Pancreas (tissue), 10 donors: Measurements from ENCODE around the gene NFKBIB. TPM values are rescaled to one million over a fixed set of nuclear protein-coding genes. Genes with fewer than 3 reads are reported as not detected.

Experiments used
- ATAC-seq, 4 donors: fragments of 200-7000 bp; cut with Tn5 transposase; one replicate each; pipeline versions ENCODE4 v1.8.0 to v1.9.1; 2020; ENCODE audit warnings: mild to moderate bottlenecking in 4 of 4, moderate library complexity in 4 of 4
- DNase-seq, 6 donors: peaks; one replicate each; pipeline ENCODE4 v3.0.0-alpha.2; 2020
- FAIRE-seq: peaks from 2 replicates; lab custom pipeline; 2012; peaks lifted over from hg19 to GRCh38; lab: Jason Lieb, UNC
- H3K27ac ChIP-seq, 4 donors: fragments of 200-600 bp; sonication (generic); 1 replicate in 3 of 4; 2 replicates in 1 of 4; pipeline versions ENCODE4 v1.5.0 to v1.8.0; 2020
- H3K27me3 ChIP-seq, 4 donors: fragments of 200-600 bp; one replicate each; pipeline ENCODE4 v1.8.0; 2021
- H3K36me3 ChIP-seq, 3 donors: fragments of 200-600 bp; sonication (generic) in 1 of 3; one replicate each; pipeline versions ENCODE4 v1.5.0 to v1.8.0; 2020 to 2021
- H3K4me1 ChIP-seq, 3 donors: fragments of 200-600 bp; one replicate each; pipeline ENCODE4 v1.8.0; 2021
- H3K4me3 ChIP-seq, 4 donors: fragments of 200-600 bp; sonication (generic) in 2 of 4; one replicate each; pipeline versions ENCODE4 v1.5.0 to v1.8.0; 2020 to 2021
- H3K9me3 ChIP-seq, 4 donors: fragments of 200-600 bp; one replicate each; pipeline ENCODE4 v1.8.0; 2021
- WGBS, 2 donors: extraction: QIAGEN DNeasy Blood & Tissue Kit; methylation state at CpG; one replicate each; pipeline ENCODE4 v1.1.7; 2013; 5-methylcytosine and 5-hydroxymethylcytosine counted together
- intact Hi-C, 3 donors: fragments of 100-400 bp; cut with DNase I; formaldehyde crosslinking; loops; one replicate each; pipeline versions ENCODE4 v1.11.1 to v1.14.2; 2022
- polyA plus RNA-seq, 2 donors: library from polyadenylated mRNA; stranded (reverse); fragments of 200-250 nt; gene quantifications; one replicate each; pipeline ENCODE4 v1.2.3, GENCODE V29; 2013
- total RNA-seq, 6 donors: library from RNA; stranded (reverse); fragmentation: NEBNext Ultra II Directional in 4 of 6; extraction: Animal tissue kit (Norgen Biotek cat#: 25700) in 4 of 6; gene quantifications; one replicate each; pipeline versions ENCODE4 v1.2.1 to v1.2.4, GENCODE V29; 2021 to 2023
- TF ChIP-seq, protein P1 (sequence below), 4 donors: fragments of 200-600 bp; sonication (generic) in 3 of 4; IDR thresholded peaks; one replicate each; pipeline versions ENCODE4 v1.5.0 to v1.8.0; 2021; ENCODE audit warnings: antibody characterized with exemption in 4 of 4
- donor health status: healthy with polysubstance abuse.
- donor health status: DM: no; HTN: no; CAD: no; lungs with moderate emphysema.
- donor health status: DM: no; HTN: no; CAD: no.
- donor health status: control.
- donor health status: control.
- donor health status: Bipolar disorder and iron deficiency.
- donor health status: DM: yes; HTN: yes; CAD: no.
- donor health status: DM: no; HTN: no; CAD: no.
- donor health status: DM: no; HTN: no; CAD: no.
- donor health status: DM: yes; HTN: yes; CAD: no.

NFKBIB gene
- total and polyA plus RNA-seq, 8 donors, result 6.8 to 26.8 (median 10.8) TPM

DNA sequence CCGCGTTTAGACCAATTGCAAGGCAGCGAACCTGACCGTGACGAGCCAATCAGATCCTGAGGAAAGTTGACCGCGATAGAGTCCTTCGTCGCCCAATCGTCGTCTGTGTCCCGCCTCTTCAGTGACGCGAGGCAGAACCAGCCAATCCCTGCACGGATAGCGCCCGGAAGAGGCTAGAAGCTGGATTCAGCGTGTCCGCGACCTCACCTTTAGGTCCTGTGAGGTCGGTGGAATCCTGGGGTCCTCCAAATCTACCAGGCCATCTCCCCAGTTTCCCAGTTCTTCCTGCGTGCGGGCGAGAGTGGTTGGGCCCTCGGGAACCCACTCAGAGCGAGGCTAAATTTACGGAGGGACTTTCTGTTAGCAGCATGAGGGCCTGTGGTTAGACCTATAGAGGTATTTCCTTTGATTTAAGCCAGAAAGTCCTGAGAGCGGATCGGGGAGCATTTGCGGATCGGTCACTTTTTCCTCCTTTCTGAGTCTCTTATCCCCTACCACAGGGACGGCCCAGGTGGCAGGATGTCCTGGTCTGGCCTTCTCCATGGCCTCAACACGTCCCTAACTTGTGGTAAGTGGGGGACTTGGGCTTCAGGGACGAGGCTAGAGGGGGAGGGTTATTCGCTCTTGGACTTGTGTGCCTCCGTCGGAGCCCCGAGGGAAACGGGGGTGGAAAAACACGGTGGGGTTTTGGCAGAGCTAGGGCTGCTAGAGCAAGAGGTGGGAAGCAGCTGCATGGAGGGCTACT, 31.2 kb downstream of the NFKBIB start, which contains the start of gene MRPS12:
Gene MRPS12 (plus strand): TSS at position 169 of the 745 bp plus-strand sequence. CDS start 351 bp downstream, at position 520.
- DNase-seq (peak; percentile 94 to 99 (median 98)), ATAC-seq (peak; percentile 95 to 99 (median 96)), FAIRE-seq (peak; percentile 89)
- Histone ChIP-seq H3K4me3 (peak within 1 kb of the TSS; percentile 46 to 66 (median 55)), H3K4me1 (peaks cover 4 to 13% (median 7%) of the 10 kb centered on the region in 3 donors), H3K27ac (peak within 1 kb of the TSS; percentile 49 to 93 (median 87)), H3K9me3 (no peaks in the 10 kb centered on the region), H3K36me3 (peaks cover 0 to 5% (median 0%) of the 10 kb centered on the region in 3 donors), H3K27me3 (no peaks in the 10 kb centered on the region)
- TF ChIP-seq, protein P1, sequence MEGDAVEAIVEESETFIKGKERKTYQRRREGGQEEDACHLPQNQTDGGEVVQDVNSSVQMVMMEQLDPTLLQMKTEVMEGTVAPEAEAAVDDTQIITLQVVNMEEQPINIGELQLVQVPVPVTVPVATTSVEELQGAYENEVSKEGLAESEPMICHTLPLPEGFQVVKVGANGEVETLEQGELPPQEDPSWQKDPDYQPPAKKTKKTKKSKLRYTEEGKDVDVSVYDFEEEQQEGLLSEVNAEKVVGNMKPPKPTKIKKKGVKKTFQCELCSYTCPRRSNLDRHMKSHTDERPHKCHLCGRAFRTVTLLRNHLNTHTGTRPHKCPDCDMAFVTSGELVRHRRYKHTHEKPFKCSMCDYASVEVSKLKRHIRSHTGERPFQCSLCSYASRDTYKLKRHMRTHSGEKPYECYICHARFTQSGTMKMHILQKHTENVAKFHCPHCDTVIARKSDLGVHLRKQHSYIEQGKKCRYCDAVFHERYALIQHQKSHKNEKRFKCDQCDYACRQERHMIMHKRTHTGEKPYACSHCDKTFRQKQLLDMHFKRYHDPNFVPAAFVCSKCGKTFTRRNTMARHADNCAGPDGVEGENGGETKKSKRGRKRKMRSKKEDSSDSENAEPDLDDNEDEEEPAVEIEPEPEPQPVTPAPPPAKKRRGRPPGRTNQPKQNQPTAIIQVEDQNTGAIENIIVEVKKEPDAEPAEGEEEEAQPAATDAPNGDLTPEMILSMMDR (IDR thresholded peaks at IDR 0.05), result no peak
- intact Hi-C loops, result no loop called here
- 0% methylated on average over 40 of the region's 40 CpGs for WGBS, 2 donors

DNA sequence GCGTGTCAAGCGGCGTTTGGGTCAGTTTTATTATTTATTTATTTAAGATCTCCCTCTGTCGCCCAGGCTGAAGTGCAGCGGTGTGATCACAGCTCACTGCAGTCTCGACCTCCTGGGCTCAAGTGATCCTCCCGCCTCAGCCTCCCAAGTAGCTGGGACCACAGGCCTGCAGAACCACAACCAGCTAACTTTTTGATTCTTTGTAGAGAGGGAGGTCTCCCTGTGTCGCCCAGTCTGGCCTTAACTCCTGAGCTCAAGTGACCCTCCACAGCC, 31.7 kb downstream of the NFKBIB start:
- H3K4me1 ChIP-seq, result peaks cover 4 to 13% (median 7%) of the 10 kb centered on the region in 3 donors
- 22 to 23% methylated on average over 8 of the region's 8 CpGs for WGBS, 2 donors
- peak overlapping the region in 2 of 4 donors; percentile 49 to 93 for H3K27ac ChIP-seq
- TF ChIP-seq, protein P1 (IDR thresholded peaks at IDR 0.05), result no peak
- no peak for ATAC-seq
- FAIRE-seq, result no peak
- peak in 1 of 6 donors; percentile 4 for DNase-seq
- H3K27me3 ChIP-seq, result no peaks in the 10 kb centered on the region
- intact Hi-C loops, result no loop called here
- H3K9me3 ChIP-seq, result no peaks in the 10 kb centered on the region
- H3K4me3 ChIP-seq, result peak overlapping the region; percentile 46 to 66 (median 55)
- peaks cover 0 to 5% (median 0%) of the 10 kb centered on the region in 3 donors for H3K36me3 ChIP-seq

DNA sequence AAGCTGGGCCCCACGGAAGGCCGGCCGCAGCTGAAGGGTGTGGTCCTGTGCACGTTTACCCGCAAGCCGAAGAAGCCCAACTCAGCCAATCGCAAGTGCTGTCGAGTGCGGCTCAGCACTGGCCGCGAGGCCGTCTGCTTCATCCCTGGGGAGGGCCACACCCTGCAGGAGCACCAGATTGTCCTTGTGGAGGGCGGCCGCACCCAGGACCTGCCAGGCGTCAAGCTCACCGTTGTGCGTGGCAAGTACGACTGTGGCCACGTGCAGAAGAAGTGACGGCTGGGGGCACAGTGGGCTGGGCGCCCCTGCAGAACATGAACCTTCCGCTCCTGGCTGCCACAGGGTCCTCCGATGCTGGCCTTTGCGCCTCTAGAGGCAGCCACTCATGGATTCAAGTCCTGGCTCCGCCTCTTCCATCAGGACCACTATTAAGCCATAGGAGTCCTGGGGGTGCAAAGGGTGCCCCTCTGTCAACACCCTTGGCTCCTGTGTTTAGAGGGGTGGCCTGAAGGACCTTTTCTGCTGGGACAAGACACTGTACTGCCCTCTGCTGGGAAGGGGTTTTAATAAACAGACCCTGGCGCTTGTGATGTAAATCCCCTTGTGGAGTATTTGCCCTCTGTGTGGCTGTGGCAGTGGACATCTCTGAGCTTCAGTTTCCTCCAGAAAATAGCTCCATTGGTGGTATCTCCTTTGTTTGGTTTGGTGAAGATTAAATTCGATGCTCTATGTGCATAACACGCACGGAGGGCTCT, 32.8 kb downstream of the NFKBIB start:
- no peak for FAIRE-seq
- H3K4me1 ChIP-seq, result peaks cover 4 to 13% (median 7%) of the 10 kb centered on the region in 3 donors
- H3K27ac ChIP-seq, result no peak overlapping the region
- WGBS, 2 donors, result 91 to 94% methylated on average over 29 of the region's 29 CpGs
- ATAC-seq, result no peak
- TF ChIP-seq, protein P1 (IDR thresholded peaks at IDR 0.05), result no peak
- H3K9me3 ChIP-seq, result no peaks in the 10 kb centered on the region
- intact Hi-C loops, result no loop called here
- peak in 3 of 6 donors; percentile 36 to 81 (median 48) for DNase-seq
- no peak overlapping the region for H3K4me3 ChIP-seq
- H3K36me3 ChIP-seq, result peaks cover 0 to 5% (median 0%) of the 10 kb centered on the region in 3 donors
- H3K27me3 ChIP-seq, result no peaks in the 10 kb centered on the region

DNA sequence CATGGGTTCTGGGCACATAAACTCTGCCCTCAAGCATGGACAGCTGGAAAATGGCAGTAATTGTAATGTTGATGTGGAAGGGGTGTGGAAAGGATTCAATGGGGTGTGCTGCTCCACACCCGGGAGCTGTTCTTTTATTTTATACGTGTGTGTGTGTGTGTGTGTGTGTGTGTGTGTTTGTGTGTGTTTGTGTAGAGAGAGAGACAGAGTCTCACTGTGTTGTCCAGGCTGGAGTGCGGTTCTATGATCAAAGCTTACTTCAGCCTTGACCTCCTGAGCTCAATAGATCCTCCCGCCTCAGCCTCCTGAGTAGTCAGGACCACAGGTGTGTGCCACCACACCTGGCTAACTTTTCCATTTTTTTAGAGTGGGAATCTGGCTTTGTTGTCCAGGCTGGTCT, 33.8 kb downstream of the NFKBIB start:
- intact Hi-C loops, result no loop called here
- H3K4me3 ChIP-seq, result no peak overlapping the region
- H3K36me3 ChIP-seq, result peaks cover 0 to 5% (median 0%) of the 10 kb centered on the region in 3 donors
- H3K27me3 ChIP-seq, result no peaks in the 10 kb centered on the region
- FAIRE-seq, result no peak
- ATAC-seq, result no peak
- peaks cover 4 to 13% (median 7%) of the 10 kb centered on the region in 3 donors for H3K4me1 ChIP-seq
- WGBS, 2 donors, result 84 to 88% methylated on average over 4 of the region's 4 CpGs
- H3K27ac ChIP-seq, result peak overlapping the region in 1 of 4 donors; percentile 54
- TF ChIP-seq, protein P1 (IDR thresholded peaks at IDR 0.05), result no peak
- DNase-seq, result peak in 2 of 6 donors; percentile 1 to 5
- H3K9me3 ChIP-seq, result no peaks in the 10 kb centered on the region
